Measurements from ENCODE around the gene ACADSB.

Gene ACADSB

DNA sequence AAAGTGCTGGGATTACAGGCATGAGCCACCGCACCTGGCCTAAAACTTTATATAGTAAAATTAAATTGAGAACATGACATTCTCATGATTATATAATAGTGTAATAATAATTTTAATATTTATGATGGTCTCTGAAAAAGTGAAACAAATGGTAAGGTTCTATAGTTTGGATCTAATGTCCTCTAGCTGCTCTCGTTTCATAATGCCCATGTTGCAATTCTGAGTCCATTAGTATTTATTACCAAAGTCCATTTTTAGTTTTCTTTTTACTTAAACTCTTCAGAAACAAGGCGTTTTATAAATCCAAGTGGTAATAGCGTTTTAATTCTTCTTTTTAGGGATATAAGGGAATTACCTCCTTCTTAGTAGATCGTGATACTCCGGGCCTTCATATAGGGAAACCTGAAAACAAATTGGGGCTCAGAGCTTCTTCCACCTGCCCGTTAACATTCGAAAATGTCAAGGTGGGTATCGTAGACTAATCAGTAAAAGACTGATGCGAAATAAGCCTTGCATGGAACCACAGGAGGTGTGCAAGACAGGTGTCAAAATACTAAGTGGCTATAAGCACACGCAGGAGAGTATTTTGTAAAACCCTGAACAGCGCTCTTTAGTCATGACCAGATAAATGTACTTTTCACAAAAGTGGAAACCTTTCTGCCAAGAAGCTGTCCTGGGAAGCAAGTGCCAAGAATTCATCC is 34.1 kb downstream of the ACADSB start:
- 86 to 87% methylated on average over 7 to 8 of the region's 12 CpGs for WGBS, 2 experiments (ENCODE audit: insufficient coverage in 2 of 2)

DNA sequence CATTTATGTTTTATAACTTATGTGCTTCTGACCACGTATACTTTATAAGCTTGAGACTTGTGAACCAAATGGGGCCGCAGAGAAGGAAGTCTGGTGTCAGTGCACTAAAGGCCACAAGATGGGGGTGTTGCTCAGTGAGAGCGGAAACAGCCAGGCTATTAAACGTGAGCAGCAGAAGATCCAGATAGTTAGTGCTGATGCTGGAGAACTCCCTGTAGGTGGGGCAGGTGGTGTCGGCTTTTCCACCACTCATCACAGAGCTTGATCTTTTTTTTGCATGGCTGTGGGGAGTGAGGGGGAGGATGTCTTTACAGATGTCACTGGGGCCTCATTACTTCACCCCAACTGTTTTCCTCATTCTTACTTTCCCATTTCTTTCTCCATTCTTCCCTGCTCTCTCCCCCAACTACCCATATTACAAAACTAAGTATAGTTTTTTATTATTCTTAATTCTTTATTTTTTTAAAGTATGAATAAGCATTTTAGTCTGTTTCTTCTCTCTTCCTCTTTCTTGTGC is 34.7 kb downstream of the ACADSB start:
- Histone ChIP-seq H3K27ac (ENCODE audit: low read depth, low read length, severe bottlenecking) (no peak overlapping the region), H3K4me3 (ENCODE audit: extremely low read depth, insufficient read depth, low read length, poor library complexity, severe bottlenecking) (no peak overlapping the region), H3K4me1 (ENCODE audit: control insufficient read depth, insufficient read depth, low read length, poor library complexity, severe bottlenecking) (no peaks in the 10 kb centered on the region), H3K9me3 (ENCODE audit: control insufficient read depth, low read length) (no peaks in the 10 kb centered on the region), H3K36me3 (ENCODE audit: control insufficient read depth, insufficient read depth, low read length) (no peaks in the 10 kb centered on the region)
- 0 to 11% methylated on average over 3 to 4 of the region's 5 CpGs for WGBS, 2 experiments (ENCODE audit: insufficient coverage in 2 of 2)

More for the DNA sequence above, 34.1 kb downstream of the ACADSB start:
- Histone ChIP-seq H3K36me3 (ENCODE audit: control insufficient read depth, insufficient read depth, low read length) (no peaks in the 10 kb centered on the region), H3K9me3 (ENCODE audit: control insufficient read depth, low read length) (no peaks in the 10 kb centered on the region), H3K4me3 (ENCODE audit: extremely low read depth, insufficient read depth, low read length, poor library complexity, severe bottlenecking) (no peak overlapping the region), H3K4me1 (ENCODE audit: control insufficient read depth, insufficient read depth, low read length, poor library complexity, severe bottlenecking) (no peaks in the 10 kb centered on the region), H3K27ac (ENCODE audit: low read depth, low read length, severe bottlenecking) (no peak overlapping the region)

DNA sequence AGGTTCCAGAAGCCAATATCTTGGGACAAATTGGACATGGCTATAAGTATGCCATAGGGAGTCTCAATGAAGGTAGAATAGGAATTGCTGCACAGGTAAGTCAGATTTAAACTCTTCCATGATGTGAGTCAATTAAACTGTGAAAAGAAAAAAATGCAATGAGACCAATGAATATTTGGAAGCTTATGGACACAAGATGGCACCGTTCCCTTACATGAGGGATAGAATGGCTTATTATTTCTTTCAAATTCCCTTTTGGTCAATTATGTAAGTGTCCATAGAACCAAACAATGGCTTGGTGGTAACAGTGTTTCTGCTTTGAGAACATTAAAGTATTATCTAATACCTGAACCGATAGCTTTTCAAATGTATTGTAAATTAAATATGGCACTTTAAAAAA is 35.6 kb downstream of the ACADSB start:
- H3K36me3 ChIP-seq (ENCODE audit: control insufficient read depth, insufficient read depth, low read length): no peaks in the 10 kb centered on the region
- no peak overlapping the region for H3K27ac ChIP-seq (ENCODE audit: low read depth, low read length, severe bottlenecking)
- WGBS, 2 experiments (ENCODE audit: insufficient coverage in 2 of 2): 67% methylated on average over 1 of the region's 2 CpGs; no CpG with 5 or more reads in 1 of the 2 experiments
- no peak overlapping the region for H3K4me3 ChIP-seq (ENCODE audit: extremely low read depth, insufficient read depth, low read length, poor library complexity, severe bottlenecking)
- no peaks in the 10 kb centered on the region for H3K9me3 ChIP-seq (ENCODE audit: control insufficient read depth, low read length)
- no peaks in the 10 kb centered on the region for H3K4me1 ChIP-seq (ENCODE audit: control insufficient read depth, insufficient read depth, low read length, poor library complexity, severe bottlenecking)

DNA sequence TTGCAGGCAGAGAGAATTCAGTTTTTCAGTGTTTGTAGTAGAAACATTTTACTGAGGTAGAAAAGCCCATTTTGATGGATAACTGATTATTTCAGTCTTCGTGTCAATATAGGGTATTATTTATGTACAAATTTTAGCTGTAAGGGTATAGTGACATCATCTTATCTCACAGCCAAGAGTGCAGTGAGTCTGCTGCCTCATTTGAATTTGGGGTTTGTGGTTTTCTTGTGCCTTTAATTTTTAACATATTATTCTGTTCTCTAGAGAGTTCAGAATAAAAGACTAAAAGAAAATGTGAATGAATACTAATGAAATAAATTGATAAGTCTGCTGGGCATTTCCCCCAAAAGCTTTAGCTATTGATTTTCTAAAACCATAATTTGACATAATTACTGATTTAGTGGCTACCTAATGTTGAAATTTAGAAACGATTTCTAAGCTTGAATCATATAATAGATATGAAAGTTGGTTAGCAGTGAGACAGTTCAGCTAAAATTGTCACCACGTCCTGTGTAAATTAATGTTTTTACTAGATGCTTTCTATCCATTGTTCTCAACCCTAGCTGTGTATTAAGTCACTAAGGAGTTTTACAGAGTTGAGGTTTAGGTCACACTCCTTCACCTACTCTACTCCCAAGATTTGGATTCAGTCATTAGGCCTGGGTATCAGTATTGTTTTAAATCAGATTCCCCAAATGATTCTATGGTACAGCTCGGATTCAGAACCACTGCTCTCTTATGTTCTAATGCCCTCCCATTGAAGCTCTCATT is 37.3 kb downstream of the ACADSB start:
- Histone ChIP-seq H3K4me3 (ENCODE audit: extremely low read depth, insufficient read depth, low read length, poor library complexity, severe bottlenecking) (no peak overlapping the region), H3K9me3 (ENCODE audit: control insufficient read depth, low read length) (no peaks in the 10 kb centered on the region), H3K4me1 (ENCODE audit: control insufficient read depth, insufficient read depth, low read length, poor library complexity, severe bottlenecking) (no peaks in the 10 kb centered on the region), H3K36me3 (ENCODE audit: control insufficient read depth, insufficient read depth, low read length) (no peaks in the 10 kb centered on the region), H3K27ac (ENCODE audit: low read depth, low read length, severe bottlenecking) (no peak overlapping the region)
- 86% methylated on average over 1 of the region's 4 CpGs; no CpG with 5 or more reads in 1 of the 2 experiments for WGBS, 2 experiments (ENCODE audit: insufficient coverage in 2 of 2)

DNA sequence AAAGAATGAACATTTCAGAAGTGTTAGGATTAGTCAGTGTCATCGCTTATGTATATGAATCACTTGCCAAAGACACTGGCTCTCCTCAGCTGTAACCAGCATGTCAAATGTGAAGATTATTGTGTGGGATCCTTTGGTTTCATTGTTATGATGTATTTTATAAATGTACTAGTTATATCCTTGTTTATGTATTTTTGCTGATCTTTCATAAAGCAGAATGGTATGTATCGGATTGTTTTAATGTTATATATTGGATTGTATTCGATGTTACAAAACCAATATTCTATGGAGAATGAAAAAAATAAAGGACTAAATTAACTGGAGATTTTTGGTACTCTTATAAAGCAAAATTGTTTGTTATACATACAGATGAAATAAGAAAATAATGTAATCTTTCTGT is 49.2 kb downstream of the ACADSB start:
- no peaks in the 10 kb centered on the region for H3K9me3 ChIP-seq (ENCODE audit: control insufficient read depth, low read length)
- no peak overlapping the region for H3K4me3 ChIP-seq (ENCODE audit: extremely low read depth, insufficient read depth, low read length, poor library complexity, severe bottlenecking)
- no peaks in the 10 kb centered on the region for H3K36me3 ChIP-seq (ENCODE audit: control insufficient read depth, insufficient read depth, low read length)
- WGBS, 2 experiments (ENCODE audit: insufficient coverage in 2 of 2): 100% methylated on average over 1 of the region's 3 CpGs; no CpG with 5 or more reads in 1 of the 2 experiments
- H3K27ac ChIP-seq (ENCODE audit: low read depth, low read length, severe bottlenecking): no peak overlapping the region
- H3K4me1 ChIP-seq (ENCODE audit: control insufficient read depth, insufficient read depth, low read length, poor library complexity, severe bottlenecking): no peaks in the 10 kb centered on the region

DNA sequence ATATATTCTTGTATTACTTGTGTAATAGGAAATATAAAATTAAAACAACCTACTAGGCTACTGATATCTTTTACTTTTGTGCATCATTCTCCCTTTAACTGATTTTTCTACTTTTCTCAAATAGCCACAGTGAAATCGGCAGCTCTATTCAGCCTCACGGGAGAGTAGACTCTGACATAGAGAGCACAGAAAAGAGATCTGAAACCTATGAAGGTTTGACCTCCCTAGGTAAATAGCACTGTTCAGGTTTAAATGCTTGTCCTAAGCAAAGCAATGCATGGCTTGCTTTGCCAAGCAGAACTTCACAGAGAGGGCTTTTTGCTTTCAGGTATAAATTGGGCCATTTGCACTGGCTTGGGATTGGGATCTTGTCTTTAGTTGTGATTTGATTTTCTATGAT is 53.1 kb downstream of the ACADSB start:
- no peaks in the 10 kb centered on the region for H3K4me1 ChIP-seq (ENCODE audit: control insufficient read depth, insufficient read depth, low read length, poor library complexity, severe bottlenecking)
- 97 to 100% methylated on average over 2 of the region's 2 CpGs for WGBS, 2 experiments (ENCODE audit: insufficient coverage in 2 of 2)
- no peak overlapping the region for H3K4me3 ChIP-seq (ENCODE audit: extremely low read depth, insufficient read depth, low read length, poor library complexity, severe bottlenecking)

DNA sequence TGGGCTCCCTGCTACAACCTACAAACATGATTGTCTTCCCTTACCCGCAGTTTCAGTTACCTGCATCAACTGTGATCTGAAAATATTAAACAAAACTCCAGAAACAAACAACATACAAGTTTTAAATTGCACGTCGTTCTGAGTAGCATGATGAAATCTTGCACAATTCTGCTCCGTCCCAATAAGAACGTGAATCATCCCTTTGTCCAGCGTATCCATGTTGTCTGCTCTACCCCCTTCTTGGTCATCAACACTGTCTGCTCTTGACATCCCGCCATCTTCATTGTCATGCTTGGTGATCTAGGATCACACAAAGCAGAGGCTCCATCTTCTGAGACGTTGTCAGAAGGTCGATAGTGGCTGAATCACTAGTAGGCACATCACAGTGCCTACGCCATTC is 53.9 kb downstream of the ACADSB start:
- H3K36me3 ChIP-seq (ENCODE audit: control insufficient read depth, insufficient read depth, low read length): no peaks in the 10 kb centered on the region
- H3K4me3 ChIP-seq (ENCODE audit: extremely low read depth, insufficient read depth, low read length, poor library complexity, severe bottlenecking): no peak overlapping the region
- no peaks in the 10 kb centered on the region for H3K4me1 ChIP-seq (ENCODE audit: control insufficient read depth, insufficient read depth, low read length, poor library complexity, severe bottlenecking)
- no peaks in the 10 kb centered on the region for H3K9me3 ChIP-seq (ENCODE audit: control insufficient read depth, low read length)
- H3K27ac ChIP-seq (ENCODE audit: low read depth, low read length, severe bottlenecking): no peak overlapping the region
- WGBS, 2 experiments (ENCODE audit: insufficient coverage in 2 of 2): 88 to 89% methylated on average over 9 to 10 of the region's 10 CpGs

More for the DNA sequence above, 53.1 kb downstream of the ACADSB start:
- no peaks in the 10 kb centered on the region for H3K9me3 ChIP-seq (ENCODE audit: control insufficient read depth, low read length)
- H3K36me3 ChIP-seq (ENCODE audit: control insufficient read depth, insufficient read depth, low read length): no peaks in the 10 kb centered on the region
- no peak overlapping the region for H3K27ac ChIP-seq (ENCODE audit: low read depth, low read length, severe bottlenecking)

DNA sequence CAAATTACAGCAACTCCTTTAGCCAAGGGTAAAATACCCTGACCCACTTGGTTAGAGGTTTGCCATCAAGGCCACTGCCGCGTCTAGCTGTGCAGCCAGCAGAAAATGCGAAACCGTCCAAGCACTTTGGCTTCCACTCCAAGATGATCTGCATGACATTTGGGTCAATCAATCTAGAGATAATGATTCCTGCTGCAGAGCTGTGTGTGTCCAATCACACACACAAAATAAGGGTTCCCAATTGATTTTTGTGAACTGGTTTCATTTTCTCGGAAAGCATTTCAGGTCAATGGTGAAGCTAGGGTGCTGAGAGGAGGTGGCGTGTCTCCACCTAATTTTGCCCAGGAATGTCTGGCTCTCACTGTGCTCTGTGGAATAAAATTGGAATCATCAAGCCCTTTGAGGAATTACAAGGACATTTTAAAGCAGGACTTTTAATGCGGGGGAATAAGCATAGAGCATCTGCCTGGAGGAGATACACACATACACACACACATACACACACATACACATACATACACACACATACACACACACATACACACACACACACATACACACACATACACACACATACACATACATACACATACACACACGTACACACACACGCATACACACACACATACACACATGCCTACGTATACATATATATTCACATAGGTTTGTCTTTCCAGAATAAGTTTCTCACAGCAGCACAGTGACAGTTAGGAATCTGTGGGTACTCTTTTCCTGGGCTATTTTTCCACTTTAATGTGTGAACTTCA is 59.5 kb downstream of the ACADSB start:
- 93 to 96% methylated on average over 7 to 9 of the region's 10 CpGs for WGBS, 2 experiments (ENCODE audit: insufficient coverage in 2 of 2)
- Histone ChIP-seq H3K4me1 (ENCODE audit: control insufficient read depth, insufficient read depth, low read length, poor library complexity, severe bottlenecking) (no peaks in the 10 kb centered on the region), H3K27ac (ENCODE audit: low read depth, low read length, severe bottlenecking) (no peak overlapping the region), H3K36me3 (ENCODE audit: control insufficient read depth, insufficient read depth, low read length) (no peaks in the 10 kb centered on the region), H3K9me3 (ENCODE audit: control insufficient read depth, low read length) (no peaks in the 10 kb centered on the region), H3K4me3 (ENCODE audit: extremely low read depth, insufficient read depth, low read length, poor library complexity, severe bottlenecking) (no peak overlapping the region)

DNA sequence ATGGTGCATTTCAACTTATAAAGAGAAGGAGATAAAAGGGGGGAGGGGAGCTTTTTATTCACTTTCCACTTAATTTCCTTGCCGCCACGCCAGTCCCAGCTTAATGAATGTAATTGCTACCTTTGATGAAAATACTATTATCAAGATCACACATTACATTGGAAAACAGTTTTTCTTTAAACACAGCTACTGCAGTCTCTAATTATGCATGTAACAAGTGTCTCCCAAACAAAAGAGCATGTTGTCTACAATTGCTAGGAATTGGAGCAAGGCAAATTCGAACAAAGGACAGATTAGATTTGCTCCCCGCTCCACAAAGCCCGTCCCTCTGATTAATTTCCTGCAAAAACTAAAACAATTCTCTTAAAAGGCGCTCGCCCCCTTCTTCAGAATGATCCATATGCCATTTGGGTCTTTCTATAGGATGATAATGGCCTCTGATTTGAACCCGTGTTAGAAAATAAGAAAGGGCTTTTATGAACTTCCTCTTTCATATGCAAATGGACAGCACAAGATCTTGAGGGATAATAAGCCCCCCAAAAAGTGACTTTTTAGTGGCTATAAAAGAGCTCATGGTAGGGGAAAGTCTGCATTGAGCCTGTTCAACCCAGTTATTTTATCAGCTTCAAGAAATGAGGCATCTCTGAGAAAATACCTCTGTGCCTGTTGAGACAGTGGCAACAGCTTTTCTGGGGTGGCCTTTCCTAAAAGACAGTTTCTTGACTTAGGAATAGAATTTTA is 60.6 kb downstream of the ACADSB start:
- Histone ChIP-seq H3K27ac (ENCODE audit: low read depth, low read length, severe bottlenecking) (no peak overlapping the region), H3K4me3 (ENCODE audit: extremely low read depth, insufficient read depth, low read length, poor library complexity, severe bottlenecking) (no peak overlapping the region), H3K36me3 (ENCODE audit: control insufficient read depth, insufficient read depth, low read length) (no peaks in the 10 kb centered on the region), H3K9me3 (ENCODE audit: control insufficient read depth, low read length) (no peaks in the 10 kb centered on the region), H3K4me1 (ENCODE audit: control insufficient read depth, insufficient read depth, low read length, poor library complexity, severe bottlenecking) (no peaks in the 10 kb centered on the region)
- 47 to 87% methylated on average over 3 to 4 of the region's 8 CpGs for WGBS, 2 experiments (ENCODE audit: insufficient coverage in 2 of 2)

DNA sequence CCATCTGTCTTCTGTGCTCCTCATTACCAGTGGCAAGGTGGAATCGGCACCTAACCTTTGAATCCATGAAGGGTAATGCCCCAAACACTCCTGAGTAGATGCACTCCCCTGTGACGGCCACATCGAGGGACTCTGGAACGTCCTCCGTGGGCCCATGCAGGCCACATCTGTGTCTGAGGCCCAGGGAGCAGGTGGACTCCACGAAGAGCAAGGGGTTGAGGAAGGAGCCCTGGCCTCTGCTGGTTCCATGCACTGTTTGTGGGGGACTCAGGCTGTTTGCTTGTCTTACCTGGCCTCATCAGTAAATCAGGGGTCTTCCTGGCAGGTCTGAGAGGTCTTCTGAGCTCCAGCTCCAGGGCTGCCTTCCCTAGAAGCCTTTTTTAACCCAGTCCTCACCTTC is 64.4 kb downstream of the ACADSB start:
- Histone ChIP-seq H3K27ac (ENCODE audit: low read depth, low read length, severe bottlenecking) (no peak overlapping the region), H3K4me3 (ENCODE audit: extremely low read depth, insufficient read depth, low read length, poor library complexity, severe bottlenecking) (no peak overlapping the region), H3K9me3 (ENCODE audit: control insufficient read depth, low read length) (no peaks in the 10 kb centered on the region), H3K36me3 (ENCODE audit: control insufficient read depth, insufficient read depth, low read length) (no peaks in the 10 kb centered on the region), H3K4me1 (ENCODE audit: control insufficient read depth, insufficient read depth, low read length, poor library complexity, severe bottlenecking) (no peaks in the 10 kb centered on the region)
- 74% methylated on average over 5 to 6 of the region's 6 CpGs for WGBS, 2 experiments (ENCODE audit: insufficient coverage in 2 of 2)
